Left renal cortex interstitium (tissue), 4 donors: ENCODE measurements around the gene NAT10. TPM values are rescaled to one million over a fixed set of nuclear protein-coding genes. Genes with fewer than 3 reads are reported as not detected.
"Not testable (repeated sequence)": the region's sequence is repeated elsewhere in the genome, so short reads cannot be mapped to it uniquely, and the experiment has no call there.

Experiments used
- DNase-seq, 4 donors: peaks; one replicate each; pipeline ENCODE4 v3.0.0-alpha.2; 2013; ENCODE audit warnings: low read depth in 4 of 4, low spot score in 2 of 4, missing footprints in 1 of 4
- polyA plus RNA-seq, 4 donors: library from polyadenylated mRNA; unstranded; fragments of 120-200 nt; gene quantifications; one replicate each; pipeline ENCODE4 v1.2.1, GENCODE V29; 2013; ENCODE audit not compliant: insufficient read length in 4 of 4

NAT10 gene
- 10 to 100 TPM; 47.4 to 62.9 (median 56.2) TPM for polyA plus RNA-seq

DNA sequence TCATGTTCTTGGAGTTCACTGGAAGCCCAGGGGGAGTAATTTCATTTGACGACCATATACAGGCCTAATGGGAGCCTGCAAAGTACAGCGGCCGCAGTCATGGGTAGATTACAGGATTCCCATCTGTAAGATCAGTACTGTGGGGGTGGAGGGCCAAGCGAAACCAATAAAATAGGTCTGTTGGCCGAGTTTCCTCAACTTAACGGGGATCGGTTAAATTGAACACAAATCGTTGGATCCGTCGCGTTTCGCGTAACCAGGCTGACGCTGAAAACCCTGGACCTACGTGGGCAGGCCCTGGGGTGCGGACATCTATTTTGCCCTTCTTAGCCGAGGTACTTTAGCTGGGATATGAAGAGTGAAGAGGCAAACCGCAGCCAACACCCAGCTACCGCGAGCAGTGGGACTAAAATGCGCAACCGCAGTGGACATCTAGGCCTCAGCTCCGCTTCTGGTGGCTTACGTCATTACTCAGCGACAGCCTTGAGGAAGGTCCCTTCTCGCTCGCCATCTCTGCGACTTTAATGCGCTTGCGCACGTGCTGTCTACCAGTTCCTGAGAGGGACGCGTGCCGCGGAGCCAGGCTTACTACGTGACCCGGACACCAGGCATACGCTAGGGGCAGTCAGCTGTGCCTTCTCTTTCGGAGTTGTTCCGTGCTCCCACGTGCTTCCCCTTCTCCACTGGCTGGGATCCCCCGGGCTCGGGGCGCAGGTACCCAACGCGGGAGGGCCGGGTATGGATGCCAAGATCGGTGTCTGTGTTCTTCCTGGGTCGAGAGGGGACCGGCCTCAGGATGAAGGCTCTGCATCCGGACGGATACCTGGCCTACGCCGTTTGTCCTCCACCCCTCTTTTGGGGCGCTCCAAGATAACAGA, at the start of gene NAT10:
TSS of gene NAT10 (plus strand) at position 551 of the 878 bp plus-strand sequence. CDS start 2,597 bp downstream, outside the sequence.
- DNase-seq, result peak; percentile 93 to 98 (median 96)

- no peak for DNase-seq
These were observed 48.8 kb upstream of the NAT10 start for GRCh38 chr11:34056672-34057071.

- no peak for DNase-seq
These were observed 42.2 kb upstream of the NAT10 start for GRCh38 chr11:34063061-34063795.

DNA sequence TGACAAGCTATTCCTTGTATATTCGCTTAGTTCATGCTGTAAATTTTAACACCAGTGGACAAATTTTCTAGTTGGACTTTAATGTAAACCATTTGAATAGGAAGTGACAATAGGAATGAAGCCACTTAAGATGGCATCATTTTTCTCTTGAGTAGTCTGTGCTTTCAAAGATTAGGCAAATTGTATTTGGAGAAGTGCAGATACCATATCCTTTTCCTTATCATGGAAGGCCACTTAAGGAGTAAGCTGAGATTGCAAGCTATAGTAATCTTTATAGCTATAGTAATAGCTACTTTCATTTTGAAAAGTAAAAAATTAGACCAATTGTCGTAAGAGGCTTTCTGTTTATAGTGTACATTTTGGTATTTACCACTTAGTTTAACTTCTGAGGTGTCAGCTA, 41.1 kb upstream of the NAT10 start:
- DNase-seq, result no peak

DNA sequence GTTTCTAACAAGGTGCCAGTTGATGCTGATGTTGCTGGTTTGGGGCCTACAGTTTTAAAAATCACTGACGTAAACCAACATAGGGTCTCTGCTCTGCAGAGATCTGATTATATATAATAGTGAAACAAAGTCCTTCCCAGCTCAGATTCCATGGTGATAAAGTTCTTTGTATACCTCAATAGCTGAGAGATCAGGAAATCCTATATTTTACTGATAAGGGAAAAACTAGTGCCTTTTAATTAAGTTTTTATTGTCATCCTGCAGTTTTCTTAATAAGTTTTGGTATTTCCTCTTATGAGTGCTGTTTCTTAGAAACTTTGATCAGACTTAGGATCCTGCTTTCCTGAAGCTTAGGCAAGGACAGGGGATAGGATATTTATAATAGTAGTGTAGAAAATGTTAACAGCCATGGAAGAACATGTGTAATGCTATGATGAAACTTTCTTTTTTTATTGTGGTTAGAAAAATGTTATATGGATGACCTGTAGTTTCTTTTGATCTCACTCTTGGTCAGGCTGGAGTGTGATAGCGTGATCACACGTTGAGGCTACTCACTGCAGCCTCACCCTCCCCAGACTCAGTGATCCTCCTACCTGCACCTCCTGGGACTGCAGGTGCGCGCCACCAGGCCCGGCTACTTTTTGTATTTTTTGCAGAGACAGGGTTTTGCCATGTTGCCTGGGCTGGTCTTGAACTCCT, 39.8 kb upstream of the NAT10 start:
- no peak for DNase-seq

GRCh38 chr11:34066766-34067165, 38.7 kb upstream of the NAT10 start:
- DNase-seq, result not testable (repeated sequence)

DNA sequence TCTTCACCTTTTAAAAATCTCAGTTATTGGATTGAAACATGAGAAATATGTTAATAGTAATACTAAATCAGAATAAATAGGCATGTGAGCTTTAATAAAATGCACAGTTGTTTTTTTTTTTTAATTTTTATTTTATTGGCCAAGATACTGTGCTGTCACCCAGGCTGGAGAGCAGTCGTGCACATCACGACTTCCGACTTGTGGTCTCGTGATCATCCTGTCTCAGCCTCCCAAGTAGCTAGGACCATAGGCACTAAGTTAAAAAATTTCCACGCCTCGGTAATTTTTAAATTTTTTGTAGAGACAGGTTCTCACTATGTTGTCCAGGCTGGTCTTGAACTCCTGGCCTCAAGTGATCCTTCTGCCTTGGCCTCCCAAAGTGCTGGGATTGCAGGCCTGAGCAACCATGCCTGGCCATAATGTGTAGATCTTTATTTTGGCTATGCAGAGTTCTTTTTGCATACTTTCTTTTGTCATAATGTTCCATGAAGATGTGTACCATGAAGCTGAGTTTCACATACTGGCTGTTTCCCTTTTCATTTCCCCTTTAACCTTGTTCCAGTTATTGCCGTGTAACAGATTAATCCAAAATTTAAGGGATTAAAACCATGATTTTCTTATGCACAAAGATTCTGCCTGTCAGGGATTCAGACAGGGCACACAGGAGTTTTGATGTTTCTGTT, 37.9 kb upstream of the NAT10 start:
- no peak for DNase-seq

DNA sequence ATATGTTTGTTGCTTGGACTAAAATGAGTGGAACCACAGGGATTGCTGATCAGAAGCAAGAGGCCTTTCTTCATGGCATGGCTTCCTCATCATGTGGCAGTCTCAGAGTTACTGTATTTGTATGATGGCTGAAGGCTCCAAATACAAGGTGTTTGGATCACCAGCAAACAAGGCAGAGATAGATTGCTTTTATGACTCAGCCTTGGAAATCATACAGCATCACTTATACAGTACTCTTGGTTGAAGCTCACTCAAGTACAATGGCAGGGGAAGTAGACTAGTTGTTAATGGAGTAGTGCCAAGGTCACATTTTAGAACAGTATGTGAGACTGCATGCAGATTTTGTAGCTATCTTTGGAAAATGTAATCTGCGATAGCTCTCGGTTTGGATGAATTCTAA, 37.3 kb upstream of the NAT10 start:
- DNase-seq, result no peak

DNA sequence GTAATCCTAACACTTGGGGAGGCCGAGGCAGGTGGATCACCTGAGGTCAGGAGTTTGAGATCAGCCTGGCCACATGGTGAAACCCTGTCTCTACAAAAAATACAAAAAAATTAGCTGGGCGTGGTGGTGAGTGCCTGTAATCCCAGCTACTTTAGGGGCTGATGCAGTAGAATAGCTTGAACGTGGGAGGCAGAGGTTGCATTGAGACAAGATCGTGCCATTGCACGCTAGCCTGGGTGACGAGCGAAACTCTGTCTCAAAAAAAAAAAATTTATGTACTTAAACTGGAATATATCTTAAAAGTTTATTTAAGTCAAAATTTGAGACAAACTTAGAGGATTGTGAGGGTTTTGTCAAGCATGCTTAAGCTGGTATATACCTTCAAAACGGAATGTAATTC, 34.1 kb upstream of the NAT10 start:
- DNase-seq, result not testable (repeated sequence)

DNA sequence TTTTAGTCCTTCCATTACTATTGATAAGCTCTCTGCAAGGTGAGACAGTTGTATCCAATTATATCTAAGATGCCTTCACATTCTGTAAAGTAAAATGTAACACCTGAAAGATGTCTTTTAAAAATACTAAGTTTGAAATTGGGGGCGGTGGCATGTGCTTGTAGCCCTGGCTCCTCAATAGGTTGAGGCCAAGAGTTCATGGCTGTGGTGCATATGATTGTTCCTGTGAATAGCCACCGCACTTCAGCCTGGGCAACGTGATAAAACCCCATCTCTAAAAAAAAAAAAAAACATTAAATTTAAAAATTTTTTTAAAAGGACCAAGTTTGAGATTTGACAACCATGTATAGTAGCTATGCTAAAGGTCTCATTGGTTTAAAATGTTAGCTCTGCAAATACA, 33.4 kb upstream of the NAT10 start:
- no peak for DNase-seq

- DNase-seq, result no peak
These were observed 32.6 kb upstream of the NAT10 start for GRCh38 chr11:34072832-34073231.

DNA sequence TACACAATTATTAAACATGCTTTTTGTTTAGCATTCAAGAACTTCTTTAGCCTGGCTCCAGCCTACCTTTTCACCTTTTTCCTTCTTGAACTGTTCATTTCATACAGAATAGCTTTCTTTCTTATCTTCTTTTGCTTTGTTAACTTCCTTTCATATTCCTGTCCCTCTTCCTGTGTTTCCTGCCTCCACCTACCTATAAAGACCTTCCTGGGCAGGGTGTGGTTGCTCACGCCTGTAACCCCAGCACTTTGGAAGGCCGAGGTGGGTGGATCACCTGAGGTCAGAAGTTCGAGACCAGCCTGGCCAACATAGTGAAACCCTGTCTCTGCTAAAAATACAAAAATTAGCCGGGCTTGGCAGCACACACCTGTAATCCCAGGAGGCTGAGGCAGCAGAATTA, 31.0 kb upstream of the NAT10 start:
- no peak for DNase-seq

GRCh38 chr11:34075178-34075820, 30.1 kb upstream of the NAT10 start:
- DNase-seq, result no peak

DNA sequence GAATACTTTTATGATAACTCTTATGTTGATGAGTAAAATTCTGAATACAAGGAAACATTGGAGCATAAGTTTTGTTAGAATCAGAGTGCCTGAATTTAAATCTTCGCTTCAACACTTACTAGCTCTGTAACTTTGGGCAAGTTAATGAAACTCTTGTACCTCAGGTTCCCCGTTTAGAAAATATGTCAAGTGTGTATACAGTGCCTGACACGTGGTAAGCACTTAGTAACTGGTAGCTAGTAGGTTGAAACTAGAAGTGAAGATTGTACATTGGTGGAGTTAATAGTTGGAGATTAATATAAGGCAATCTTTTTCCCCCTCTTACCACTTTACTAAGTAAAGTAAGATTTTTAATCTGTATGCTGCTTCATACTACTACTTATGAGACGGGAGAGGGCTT, 24.8 kb upstream of the NAT10 start:
- no peak for DNase-seq

DNA sequence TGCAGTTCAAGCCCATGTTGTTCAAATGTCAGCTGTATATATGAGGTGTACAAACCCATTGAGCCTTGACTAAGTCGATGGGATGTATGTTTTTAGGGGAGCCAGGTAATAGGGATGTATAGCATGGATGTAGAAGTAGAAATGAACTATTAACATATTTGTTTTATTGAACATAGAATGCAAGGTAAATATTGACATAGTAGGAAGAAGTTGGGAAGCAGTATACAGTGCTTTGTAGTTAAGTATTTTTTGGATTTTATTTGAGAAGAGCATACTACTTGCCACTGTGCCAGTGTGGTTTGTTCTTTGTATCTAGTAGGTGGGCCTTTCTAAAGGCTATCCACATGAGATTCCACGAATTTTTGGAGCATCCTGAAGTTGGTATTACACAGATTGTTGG, 20.8 kb upstream of the NAT10 start:
- DNase-seq, result no peak

- no peak for DNase-seq
These were observed 18.7 kb upstream of the NAT10 start for GRCh38 chr11:34086554-34087283.

DNA sequence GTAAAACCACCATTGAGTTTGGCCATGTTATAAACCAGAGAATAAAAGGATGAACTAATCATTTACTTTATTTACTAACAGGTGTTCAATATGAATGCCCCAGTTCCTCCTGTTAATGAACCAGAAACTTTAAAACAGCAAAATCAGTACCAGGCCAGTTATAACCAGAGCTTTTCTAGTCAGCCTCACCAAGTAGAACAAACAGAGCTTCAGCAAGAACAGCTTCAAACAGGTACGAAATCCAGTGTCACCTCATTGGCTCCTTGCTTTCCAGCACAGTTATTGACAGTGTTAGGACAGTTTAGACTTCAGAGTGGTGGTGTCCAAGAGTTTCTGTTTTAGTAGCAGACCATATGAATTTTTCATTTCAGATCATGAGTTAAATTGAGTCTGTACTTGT, 13.6 kb upstream of the NAT10 start:
- no peak for DNase-seq

DNA sequence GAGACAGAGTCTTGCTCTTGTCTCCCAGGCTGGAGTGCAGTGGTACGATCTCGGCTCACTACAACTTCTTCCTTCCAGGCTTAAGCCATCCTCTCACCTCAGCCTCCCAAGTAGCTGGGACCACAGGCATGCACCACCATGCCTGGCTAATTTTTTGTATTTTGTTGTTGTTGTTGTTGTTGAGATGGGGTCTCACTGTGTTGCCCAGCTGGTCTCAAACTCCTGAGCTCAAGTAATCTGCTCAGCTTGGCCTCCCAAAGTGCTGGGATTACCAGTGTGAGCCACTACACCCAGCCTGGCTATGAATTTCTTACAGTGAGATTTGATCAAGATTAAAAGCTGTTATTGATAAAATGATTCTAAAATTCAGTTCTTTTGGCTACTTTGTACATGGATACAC, 10.5 kb upstream of the NAT10 start:
- DNase-seq, result not testable (repeated sequence)

GRCh38 chr11:34098813-34099212, 6.6 kb upstream of the NAT10 start:
- DNase-seq, result no peak
